AG10803 (cell line): ENCODE results near the gene SLC4A9.
A peak's percentile ranks its signal among the peaks of the same experiment; 100 is the strongest.

Source experiments
- DNase-seq: peaks from one replicate; pipeline ENCODE4 v3.0.0; 2010; ENCODE audit warnings: low read depth
- H3K4me3 ChIP-seq: 2 replicates; pipeline ENCODE4 v1.5.1; 2011; ENCODE audit warnings: mild to moderate bottlenecking, low read length, control low read depth
- CTCF ChIP-seq: conservative IDR thresholded peaks from 2 replicates; pipeline ENCODE4 v1.5.1; 2011; ENCODE audit warnings: mild to moderate bottlenecking, low read length, control low read depth, inconsistent platforms

The SLC4A9 gene

DNA sequence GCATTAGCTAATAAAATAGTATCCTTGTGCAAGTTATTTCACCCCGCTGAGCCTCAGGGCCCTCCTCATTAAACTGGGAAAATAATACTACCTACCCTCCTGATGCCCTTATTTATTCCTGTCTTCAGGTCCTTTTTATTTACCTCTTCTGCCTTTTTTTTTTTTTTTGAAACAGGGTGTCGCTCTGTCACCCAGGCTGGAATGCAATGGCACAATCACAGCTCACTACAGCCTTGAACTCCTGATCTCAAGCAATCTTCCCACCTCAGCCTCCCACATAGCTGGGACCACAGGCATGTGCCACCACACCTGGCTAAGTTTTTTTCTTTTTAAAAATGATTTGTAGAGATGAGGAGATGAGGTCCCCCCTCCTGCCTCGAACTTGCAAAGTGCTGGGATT is 34.5 kb upstream of the SLC4A9 start:
- DNase-seq: no peak
- TF ChIP-seq CTCF: no peak
- no peak overlapping the region for H3K4me3 ChIP-seq

GRCh38 chr5:140327589-140327988 is 32.4 kb upstream of the SLC4A9 start:
- H3K4me3 ChIP-seq: no peak overlapping the region
- no peak for TF ChIP-seq CTCF
- DNase-seq: peak; percentile 50

DNA sequence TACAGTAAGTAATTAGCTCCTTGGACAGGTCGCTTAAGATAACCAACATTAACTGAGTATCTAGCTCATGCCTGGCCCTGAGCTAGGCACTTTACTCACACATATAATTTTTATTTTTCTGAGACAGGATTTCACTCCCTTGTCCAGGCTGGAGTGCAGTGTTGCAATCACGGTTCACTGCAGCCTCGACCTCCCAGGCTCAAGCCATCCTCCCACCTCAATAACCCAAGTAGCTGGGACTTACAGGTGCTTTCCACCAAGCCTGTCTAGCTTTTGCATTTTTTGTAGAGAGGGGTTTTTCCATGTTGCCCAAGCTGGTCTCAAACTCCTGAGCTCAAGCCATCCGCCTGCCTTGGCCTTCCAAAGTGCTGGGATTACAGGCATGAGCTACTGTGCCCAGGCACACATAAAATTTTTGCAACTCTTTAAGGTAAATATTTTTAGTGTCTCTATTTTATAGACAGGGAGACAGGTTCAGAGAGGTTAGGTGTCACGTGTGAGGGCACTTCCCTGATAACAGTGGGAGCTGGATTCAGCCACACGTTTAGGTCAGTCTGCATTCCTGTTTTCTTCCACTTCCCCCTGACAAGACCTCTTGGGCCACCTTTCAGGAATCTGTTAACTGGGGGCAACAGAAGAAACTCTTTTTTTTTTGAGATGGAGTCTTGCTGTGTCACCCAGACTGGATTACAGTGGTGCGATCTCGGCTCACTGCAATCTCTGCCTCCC is 31.8 kb upstream of the SLC4A9 start:
- no peak overlapping the region for H3K4me3 ChIP-seq
- no peak for DNase-seq
- no peak for TF ChIP-seq CTCF

GRCh38 chr5:140329739-140330481 is 30.1 kb upstream of the SLC4A9 start:
- no peak overlapping the region for H3K4me3 ChIP-seq
- no peak for TF ChIP-seq CTCF
- DNase-seq: no peak

GRCh38 chr5:140331638-140332037 is 28.4 kb upstream of the SLC4A9 start:
- no peak overlapping the region for H3K4me3 ChIP-seq
- no peak for DNase-seq
- no peak for TF ChIP-seq CTCF

DNA sequence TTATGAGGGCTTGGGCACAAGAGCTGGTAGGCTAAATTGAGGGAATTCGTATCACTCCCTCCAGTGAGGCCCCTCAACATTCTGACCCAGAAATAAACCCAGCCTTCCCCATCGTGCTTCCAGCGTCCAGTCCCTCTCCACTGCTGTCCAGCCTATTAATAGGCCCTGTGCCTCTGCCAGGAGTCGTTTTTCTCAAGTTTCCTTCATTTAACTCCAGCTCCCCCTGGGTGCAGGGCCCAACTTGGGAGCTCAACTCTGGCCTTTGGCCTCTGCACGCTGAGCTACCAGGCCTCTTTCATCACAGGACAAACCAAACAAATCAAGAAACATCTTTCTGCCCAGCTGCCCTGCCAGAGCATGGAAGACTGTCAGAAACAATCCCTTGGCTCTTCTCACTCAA is 23.6 kb upstream of the SLC4A9 start:
- no peak overlapping the region for H3K4me3 ChIP-seq
- TF ChIP-seq CTCF: no peak
- peak; percentile 21 for DNase-seq

DNA sequence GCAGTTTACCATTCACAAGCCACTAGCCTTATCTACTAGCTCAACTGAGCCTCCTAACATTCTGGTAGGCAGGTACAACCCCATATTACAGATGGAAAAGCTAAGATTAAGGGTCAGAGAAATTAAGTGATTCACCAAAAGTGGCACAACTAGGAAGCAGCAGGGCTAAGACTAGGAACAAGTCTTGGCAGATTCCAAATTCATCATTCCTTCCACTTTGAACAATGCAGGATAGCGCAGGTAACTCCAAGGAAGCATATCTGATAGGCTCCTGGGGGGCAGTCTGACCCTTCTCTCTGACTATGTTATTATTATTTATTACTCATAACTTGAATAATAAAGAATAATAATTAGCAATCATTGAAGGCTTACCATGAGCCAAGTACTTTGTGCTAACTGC is 22.1 kb upstream of the SLC4A9 start:
- no peak overlapping the region for H3K4me3 ChIP-seq
- DNase-seq: no peak
- no peak for TF ChIP-seq CTCF
